ES-I3 (cell line): Measurements from ENCODE around the gene PHTF2.
"Not testable (repeated sequence)": the region's sequence is repeated elsewhere in the genome, so short reads cannot be mapped to it uniquely, and the experiment has no call there.

Source experiments
- H3K36me3 ChIP-seq: 2 replicates; pipeline ENCODE4 v1.6.1; 2013; ENCODE audit warnings: mild to moderate bottlenecking, low read length, control low read depth, moderate library complexity; ENCODE audit not compliant: insufficient read depth
- H3K4me1 ChIP-seq: 2 replicates; pipeline ENCODE4 v1.6.1; 2013; ENCODE audit warnings: mild to moderate bottlenecking, control low read depth, low read length; ENCODE audit not compliant: insufficient read depth
- H3K9ac ChIP-seq: 2 replicates; pipeline ENCODE4 v1.6.1; 2013; ENCODE audit warnings: low read depth, mild to moderate bottlenecking, low read length, moderate library complexity
- H3K9me3 ChIP-seq: 2 replicates; pipeline ENCODE4 v1.6.1; 2013; ENCODE audit warnings: mild to moderate bottlenecking, low read length, moderate library complexity; ENCODE audit not compliant: control insufficient read depth, insufficient read depth

Gene PHTF2

GRCh38 chr7:77830649-77831355, 32.2 kb downstream of the PHTF2 start:
- no peaks in the 10 kb centered on the region for H3K9me3 ChIP-seq
- H3K9ac ChIP-seq = no peak overlapping the region
- peaks cover 5% of the 10 kb centered on the region for H3K4me1 ChIP-seq
- H3K36me3 ChIP-seq = no peaks in the 10 kb centered on the region

GRCh38 chr7:77831481-77831880, 32.9 kb downstream of the PHTF2 start:
- no peaks in the 10 kb centered on the region for H3K36me3 ChIP-seq
- no peak overlapping the region for H3K9ac ChIP-seq
- peaks cover 5% of the 10 kb centered on the region for H3K4me1 ChIP-seq
- no peaks in the 10 kb centered on the region for H3K9me3 ChIP-seq

GRCh38 chr7:77831953-77832352, 33.4 kb downstream of the PHTF2 start:
- Histone ChIP-seq H3K4me1 (peaks cover 5% of the 10 kb centered on the region), H3K9me3 (no peaks in the 10 kb centered on the region), H3K36me3 (no peaks in the 10 kb centered on the region), H3K9ac (no peak overlapping the region)

- Histone ChIP-seq H3K9ac (no peak overlapping the region), H3K36me3 (no peaks in the 10 kb centered on the region), H3K4me1 (peaks cover 5% of the 10 kb centered on the region)
Measured at GRCh38 chr7:77833136-77833535, 34.6 kb downstream of the PHTF2 start.

GRCh38 chr7:77836425-77836824, 37.9 kb downstream of the PHTF2 start:
- not testable (repeated sequence) for H3K4me1 ChIP-seq, H3K9ac ChIP-seq, H3K9me3 ChIP-seq, H3K36me3 ChIP-seq

More at GRCh38 chr7:77833136-77833535, 34.6 kb downstream of the PHTF2 start:
- H3K9me3 ChIP-seq = no peaks in the 10 kb centered on the region

- peaks cover 5% of the 10 kb centered on the region; the same call in 1 of the 2 replicates for H3K4me1 ChIP-seq
- no peak overlapping the region for H3K9ac ChIP-seq
- H3K9me3 ChIP-seq = no peaks in the 10 kb centered on the region
- H3K36me3 ChIP-seq = no peaks in the 10 kb centered on the region
Measured at GRCh38 chr7:77837275-77837674, 38.7 kb downstream of the PHTF2 start.

GRCh38 chr7:77837966-77838365, 39.4 kb downstream of the PHTF2 start:
- H3K4me1 ChIP-seq = peaks cover 5% of the 10 kb centered on the region; the same call in 1 of the 2 replicates
- no peaks in the 10 kb centered on the region for H3K36me3 ChIP-seq
- no peak overlapping the region for H3K9ac ChIP-seq
- H3K9me3 ChIP-seq = no peaks in the 10 kb centered on the region

GRCh38 chr7:77838929-77839491, 40.4 kb downstream of the PHTF2 start:
- Histone ChIP-seq H3K9me3 (no peaks in the 10 kb centered on the region), H3K9ac (no peak overlapping the region), H3K4me1 (peaks cover 5% of the 10 kb centered on the region; the same call in 1 of the 2 replicates), H3K36me3 (no peaks in the 10 kb centered on the region)

- H3K36me3 ChIP-seq = no peaks in the 10 kb centered on the region
- H3K9ac ChIP-seq = no peak overlapping the region
- H3K4me1 ChIP-seq = no peaks in the 10 kb centered on the region
- H3K9me3 ChIP-seq = no peaks in the 10 kb centered on the region
Measured at GRCh38 chr7:77839919-77840318, 41.3 kb downstream of the PHTF2 start.

- Histone ChIP-seq H3K36me3 (no peaks in the 10 kb centered on the region), H3K9me3 (no peaks in the 10 kb centered on the region), H3K9ac (no peak overlapping the region), H3K4me1 (peaks cover 3% of the 10 kb centered on the region; the same call in 1 of the 2 replicates)
Measured at GRCh38 chr7:77843194-77843593, 44.6 kb downstream of the PHTF2 start.

GRCh38 chr7:77846317-77847092, 47.9 kb downstream of the PHTF2 start:
- peaks cover 3% of the 10 kb centered on the region; the same call in 1 of the 2 replicates for H3K4me1 ChIP-seq
- no peaks in the 10 kb centered on the region for H3K36me3 ChIP-seq
- no peaks in the 10 kb centered on the region for H3K9me3 ChIP-seq
- H3K9ac ChIP-seq = no peak overlapping the region

- Histone ChIP-seq H3K9me3 (no peaks in the 10 kb centered on the region), H3K36me3 (no peaks in the 10 kb centered on the region), H3K9ac (no peak overlapping the region), H3K4me1 (no peaks in the 10 kb centered on the region)
Measured at GRCh38 chr7:77855371-77856083, 57.0 kb downstream of the PHTF2 start.

GRCh38 chr7:77858278-77858677, 59.7 kb downstream of the PHTF2 start:
- H3K36me3 ChIP-seq = no peaks in the 10 kb centered on the region

GRCh38 chr7:77859343-77859742, 60.8 kb downstream of the PHTF2 start:
- Histone ChIP-seq H3K9me3 (no peaks in the 10 kb centered on the region), H3K4me1 (peaks cover 7% of the 10 kb centered on the region; the same call in 1 of the 2 replicates), H3K36me3 (no peaks in the 10 kb centered on the region), H3K9ac (no peak overlapping the region)

More at GRCh38 chr7:77858278-77858677, 59.7 kb downstream of the PHTF2 start:
- Histone ChIP-seq H3K4me1 (peaks cover 7% of the 10 kb centered on the region; the same call in 1 of the 2 replicates), H3K9me3 (no peaks in the 10 kb centered on the region), H3K9ac (no peak overlapping the region)
